LNCAP (cell line): ENCODE results near the gene GSK3A.
A peak's percentile ranks its signal among the peaks of the same experiment; 100 is the strongest.

Experiments used
- TF ChIP-seq, protein P1 (sequence below): fragments of 450-650 bp; IDR thresholded peaks from 2 replicates; pipeline ENCODE4 v1.5.1; 2017; ENCODE audit warnings: mild to moderate bottlenecking

Gene GSK3A

DNA sequence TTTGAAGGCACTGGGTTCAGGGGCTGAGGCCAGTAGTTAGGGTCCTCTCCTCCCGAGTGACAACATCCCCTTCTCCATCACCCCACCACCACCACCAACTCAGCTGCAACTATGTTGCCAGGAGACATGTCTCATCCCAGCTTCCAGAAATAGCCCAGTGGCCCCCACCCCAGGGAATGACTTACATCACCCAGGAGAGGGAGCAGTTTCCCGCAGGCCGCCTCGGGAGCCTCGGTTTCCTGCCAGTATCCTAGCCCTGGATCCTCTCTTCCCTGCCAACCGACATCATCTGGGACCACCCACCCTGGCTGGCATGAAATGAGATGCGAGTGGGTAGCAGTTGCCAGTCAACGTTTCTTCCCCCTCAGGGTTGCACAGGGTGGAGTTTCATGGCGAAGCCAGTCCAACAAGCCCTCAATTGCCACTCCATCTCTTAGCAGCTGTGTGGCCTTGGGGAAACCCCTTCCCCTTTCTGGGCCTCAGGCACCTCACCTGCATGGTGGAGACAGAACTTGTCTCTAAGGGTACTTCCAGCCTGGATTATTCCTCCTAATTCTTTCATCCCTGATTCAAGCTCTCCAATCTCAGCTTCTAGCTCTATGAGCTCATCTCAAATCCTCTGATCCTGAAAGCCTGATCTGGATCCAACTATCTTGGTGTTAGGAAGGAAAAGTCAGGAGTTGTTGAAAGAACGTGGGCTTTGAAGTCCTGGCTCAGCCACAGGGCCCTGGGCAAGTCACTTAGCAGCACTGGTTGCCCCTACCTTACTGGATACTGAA is 3.9 kb upstream of the GSK3A start:
- TF ChIP-seq, protein P1, sequence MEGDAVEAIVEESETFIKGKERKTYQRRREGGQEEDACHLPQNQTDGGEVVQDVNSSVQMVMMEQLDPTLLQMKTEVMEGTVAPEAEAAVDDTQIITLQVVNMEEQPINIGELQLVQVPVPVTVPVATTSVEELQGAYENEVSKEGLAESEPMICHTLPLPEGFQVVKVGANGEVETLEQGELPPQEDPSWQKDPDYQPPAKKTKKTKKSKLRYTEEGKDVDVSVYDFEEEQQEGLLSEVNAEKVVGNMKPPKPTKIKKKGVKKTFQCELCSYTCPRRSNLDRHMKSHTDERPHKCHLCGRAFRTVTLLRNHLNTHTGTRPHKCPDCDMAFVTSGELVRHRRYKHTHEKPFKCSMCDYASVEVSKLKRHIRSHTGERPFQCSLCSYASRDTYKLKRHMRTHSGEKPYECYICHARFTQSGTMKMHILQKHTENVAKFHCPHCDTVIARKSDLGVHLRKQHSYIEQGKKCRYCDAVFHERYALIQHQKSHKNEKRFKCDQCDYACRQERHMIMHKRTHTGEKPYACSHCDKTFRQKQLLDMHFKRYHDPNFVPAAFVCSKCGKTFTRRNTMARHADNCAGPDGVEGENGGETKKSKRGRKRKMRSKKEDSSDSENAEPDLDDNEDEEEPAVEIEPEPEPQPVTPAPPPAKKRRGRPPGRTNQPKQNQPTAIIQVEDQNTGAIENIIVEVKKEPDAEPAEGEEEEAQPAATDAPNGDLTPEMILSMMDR, result no peak

DNA sequence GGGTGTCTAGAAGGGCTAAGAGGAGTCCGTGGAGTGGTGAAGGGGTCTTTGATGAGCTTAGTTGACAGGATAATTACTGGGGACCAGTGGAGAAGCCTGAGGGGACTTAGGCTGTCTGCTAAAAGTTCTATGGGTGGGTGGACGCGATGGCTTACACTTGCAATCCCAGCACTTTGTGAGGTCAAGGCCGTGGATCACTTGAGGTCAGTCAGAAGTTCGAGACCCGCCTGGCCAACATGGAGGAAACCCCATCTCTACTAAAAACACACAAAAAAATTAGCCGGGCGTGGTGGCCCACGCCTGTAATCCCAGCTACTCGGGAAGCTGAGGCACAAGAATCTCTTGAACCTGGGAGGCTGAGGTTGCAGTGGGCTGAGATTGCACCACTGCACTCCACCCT is 2.8 kb upstream of the GSK3A start:
- TF ChIP-seq, protein P1, result no peak

DNA sequence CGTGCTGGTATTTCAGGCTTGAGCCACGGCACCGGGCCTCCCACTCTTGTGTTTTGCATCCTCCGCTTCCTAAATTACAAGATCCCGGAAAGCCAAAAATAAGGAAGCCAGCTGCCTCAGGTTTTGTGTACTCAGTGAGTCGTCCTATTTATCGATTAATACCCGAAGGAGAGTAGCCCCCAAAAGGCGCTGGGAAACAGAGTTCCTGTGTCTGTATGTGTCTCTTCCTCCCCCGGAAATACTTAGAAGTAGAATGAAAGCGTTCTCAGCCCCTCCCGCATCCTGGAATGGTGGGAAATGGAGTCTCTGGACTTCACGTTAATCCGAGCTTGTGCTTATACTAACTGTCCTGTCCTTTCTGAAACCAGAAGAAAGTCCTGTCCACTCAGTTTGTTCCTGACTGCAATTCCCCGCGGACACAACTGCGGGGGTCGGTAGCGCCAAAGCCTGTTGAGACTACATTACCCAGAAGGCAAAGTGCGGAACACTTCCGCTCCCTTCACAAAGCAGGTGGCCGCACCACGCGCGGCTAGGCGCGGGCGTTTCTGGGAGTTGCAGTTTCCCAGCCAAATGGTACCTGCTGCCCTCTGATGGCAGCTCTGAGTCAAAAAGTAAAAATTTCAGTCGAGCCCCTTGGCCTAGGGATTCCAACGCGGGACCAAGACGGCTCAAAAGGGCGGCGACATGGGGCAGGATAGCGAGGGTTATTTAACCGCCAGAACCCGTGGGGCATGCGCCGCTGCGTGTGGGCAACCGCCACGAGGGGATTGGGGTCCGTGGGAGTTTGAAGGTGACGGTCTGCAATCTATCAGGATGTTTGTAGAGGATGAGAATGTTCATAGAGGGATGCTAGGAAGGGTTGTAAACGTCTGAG is 2.2 kb upstream of the GSK3A start:
- TF ChIP-seq, protein P1, result peak; percentile 49

DNA sequence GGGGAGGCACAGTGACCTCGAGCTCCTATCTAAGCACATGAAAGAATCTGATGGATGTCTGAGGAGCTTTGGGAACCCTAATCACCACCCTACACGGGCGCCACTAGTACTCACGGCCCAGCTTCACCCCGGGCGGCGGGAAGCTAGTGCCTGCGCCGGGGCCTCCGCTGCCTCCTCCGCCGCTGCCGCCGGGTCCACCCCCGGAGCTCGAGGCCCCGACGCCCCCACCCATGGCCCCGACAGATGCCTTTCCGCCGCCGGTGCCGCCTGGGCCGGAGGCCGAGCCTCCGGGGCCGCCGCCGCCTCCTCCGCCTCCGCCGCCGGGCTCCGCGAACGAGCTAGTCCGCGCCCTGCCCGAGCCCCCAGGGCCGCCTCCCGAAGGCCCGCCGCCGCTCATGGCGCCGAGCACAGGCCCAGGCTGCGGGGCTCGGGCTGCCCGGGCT is 312 bp downstream of the GSK3A start:
- TF ChIP-seq, protein P1, result no peak

DNA sequence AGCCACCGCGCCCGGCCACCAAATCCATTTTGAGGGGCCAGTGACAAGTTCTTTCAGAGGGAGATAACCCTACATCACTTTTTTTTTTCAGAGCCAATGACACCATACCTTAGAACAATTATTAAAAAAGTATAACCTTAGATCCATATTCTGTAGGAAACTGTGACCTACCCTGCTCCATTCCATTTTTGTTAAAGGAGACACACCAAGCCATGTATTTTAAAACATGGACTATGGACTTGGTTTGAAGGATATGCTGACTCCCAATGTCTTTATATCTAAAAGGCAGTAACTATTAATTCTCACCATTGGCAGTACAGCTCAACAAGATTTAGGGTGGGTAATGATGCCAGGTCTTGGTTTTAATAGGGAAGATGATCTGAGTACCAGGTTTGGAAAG is 1.1 kb downstream of the GSK3A start:
- TF ChIP-seq, protein P1, result no peak

DNA sequence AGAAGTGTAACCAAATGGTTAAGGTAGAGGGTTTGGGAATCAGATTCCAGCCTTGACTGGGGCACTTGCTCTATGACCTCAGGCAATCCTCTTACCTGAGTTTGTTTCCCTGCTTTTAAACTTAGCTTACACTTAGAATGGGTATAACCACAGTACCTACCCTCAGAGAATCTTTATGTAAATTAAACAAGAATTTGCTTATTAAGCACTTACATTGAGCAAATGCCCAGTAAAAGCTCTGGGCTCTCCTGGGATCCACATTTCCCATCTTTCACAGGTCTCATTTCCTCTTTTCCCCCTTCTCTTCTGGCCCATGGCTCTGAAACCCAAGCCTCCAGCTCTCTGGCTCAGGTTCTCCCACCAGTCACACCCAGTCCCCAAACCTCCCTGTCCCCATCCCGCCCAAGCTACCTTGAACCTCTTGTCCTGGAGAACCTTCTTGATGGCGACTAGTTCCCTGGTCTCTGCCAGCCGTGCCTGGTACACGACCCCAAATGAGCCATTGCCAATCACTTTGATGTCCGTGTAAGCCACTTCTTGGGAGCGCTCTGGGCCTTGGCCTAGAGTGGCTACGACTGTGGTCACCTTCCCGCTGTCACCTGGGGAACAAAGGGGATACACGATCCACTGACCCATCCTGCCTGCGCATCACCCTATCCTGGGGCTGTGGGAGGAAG is 2.7 kb downstream of the GSK3A start:
- TF ChIP-seq, protein P1, result no peak

DNA sequence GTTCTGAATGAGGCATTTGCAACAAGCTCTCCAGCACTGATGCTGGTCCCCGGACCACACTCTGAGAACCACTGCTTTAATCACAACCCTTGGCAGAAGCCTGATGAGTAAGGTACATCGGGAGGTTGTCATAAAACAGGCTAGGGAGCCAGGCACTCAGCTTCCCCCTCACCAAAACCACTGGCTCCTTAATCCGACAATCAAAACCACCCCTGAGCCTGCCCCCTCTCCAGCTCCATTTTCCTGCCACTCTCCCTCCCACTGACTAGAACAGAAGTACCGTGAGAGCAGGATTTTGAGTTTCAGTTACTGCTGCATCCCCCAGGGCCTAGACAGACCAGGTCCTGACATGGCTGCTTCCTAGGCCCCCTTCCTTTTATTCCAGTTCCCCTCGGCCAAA is 7.2 kb downstream of the GSK3A start:
- TF ChIP-seq, protein P1, result no peak
